Kidney capillary endothelial cell (primary cell): ENCODE data around the gene TPP2.

ENCODE experiments used
- DNase-seq: peaks from one replicate; pipeline ENCODE4 v3.0.0-alpha.2; 2018; ENCODE audit warnings: low spot score

TPP2 gene

GRCh38 chr13:102657630-102658029 is 60.8 kb downstream of the TPP2 start:
- no peak for DNase-seq

GRCh38 chr13:102658660-102659059 is 61.9 kb downstream of the TPP2 start:
- DNase-seq: no peak

DNA sequence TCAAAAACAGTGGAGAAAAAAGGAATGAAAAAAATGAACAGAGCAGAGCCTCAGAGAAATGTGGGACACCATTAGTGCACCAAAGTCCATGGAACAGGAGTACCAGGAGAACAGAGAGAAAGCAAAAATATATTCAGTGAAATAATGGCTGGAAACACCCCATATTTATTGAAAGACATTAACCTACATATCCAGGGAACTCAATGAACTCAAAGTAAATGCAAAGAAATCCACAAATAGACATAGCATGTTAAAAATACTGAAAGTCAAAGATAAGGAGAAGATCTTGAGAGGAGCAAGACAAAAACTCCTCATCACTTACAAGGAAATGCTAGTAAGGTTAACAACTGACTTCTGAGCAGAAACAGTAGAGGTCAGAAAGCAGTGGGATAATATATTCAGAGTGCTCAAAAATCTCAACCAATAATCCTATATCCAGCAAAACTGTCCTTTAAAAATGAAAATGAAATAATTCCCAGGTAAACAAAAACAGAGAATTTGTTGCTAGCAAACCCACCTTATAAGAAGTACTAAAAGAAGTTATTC is 62.5 kb downstream of the TPP2 start:
- no peak for DNase-seq

DNA sequence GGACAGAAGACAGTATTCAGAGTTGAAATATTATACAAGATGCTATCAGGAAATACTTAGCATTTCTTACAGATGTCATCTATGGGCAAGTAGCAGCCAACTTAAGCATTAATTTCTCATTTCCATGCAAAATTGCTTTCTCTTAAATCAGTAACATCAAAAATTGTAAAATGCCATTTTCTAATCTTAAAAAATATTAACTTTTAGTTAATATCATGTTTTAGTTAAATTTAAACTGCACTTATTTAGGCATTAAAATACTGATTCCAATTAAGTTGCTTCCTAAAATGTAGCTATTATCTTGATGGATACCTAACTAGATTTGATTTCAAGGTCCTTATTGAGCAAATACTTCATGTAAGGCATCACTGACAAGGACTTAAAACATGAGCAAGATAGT is 70.2 kb downstream of the TPP2 start:
- DNase-seq: no peak

GRCh38 chr13:102667911-102668310 is 71.1 kb downstream of the TPP2 start:
- no peak for DNase-seq

- no peak for DNase-seq
These were observed 73.3 kb downstream of the TPP2 start for GRCh38 chr13:102670130-102670529.

DNA sequence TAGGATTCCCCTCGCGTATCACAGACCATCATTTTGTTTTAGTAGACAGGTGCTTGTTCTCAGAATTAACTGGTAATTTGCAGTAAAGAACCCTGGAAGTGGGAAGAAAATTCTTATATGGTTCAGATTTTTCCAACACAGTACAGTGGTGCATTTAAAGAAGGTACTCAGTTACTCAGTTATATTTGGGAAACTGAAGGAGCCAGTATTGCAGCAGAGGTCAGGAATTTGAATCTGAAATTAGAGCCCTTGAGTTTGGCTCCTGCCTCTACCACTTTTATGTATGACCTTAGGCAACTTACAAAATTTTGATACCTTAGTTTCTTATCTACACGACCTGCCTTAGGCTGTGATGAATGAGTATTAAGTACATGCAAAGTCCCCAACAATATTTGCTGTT is 78.3 kb downstream of the TPP2 start:
- no peak for DNase-seq

DNA sequence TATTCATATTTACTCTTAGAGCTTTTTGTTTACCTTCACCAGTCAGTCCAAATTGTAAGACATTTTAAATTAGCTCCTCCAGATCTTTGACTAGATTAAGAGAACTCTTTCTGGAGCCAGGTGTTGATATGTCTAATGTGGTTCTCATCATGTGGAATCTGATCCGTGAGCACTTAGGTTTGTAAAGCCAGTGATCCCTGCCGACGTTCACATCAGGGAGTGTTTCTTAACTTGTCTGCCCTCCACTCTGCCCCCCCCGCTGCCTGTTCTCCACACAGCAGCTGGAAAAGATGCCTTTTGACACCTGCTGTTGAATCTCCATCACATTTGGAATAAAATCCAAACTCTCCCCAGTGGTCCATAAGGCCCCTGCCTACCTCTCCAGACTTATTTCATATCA is 80.3 kb downstream of the TPP2 start:
- DNase-seq: no peak

- no peak for DNase-seq
These were observed 81.7 kb downstream of the TPP2 start for GRCh38 chr13:102678339-102679107.

DNA sequence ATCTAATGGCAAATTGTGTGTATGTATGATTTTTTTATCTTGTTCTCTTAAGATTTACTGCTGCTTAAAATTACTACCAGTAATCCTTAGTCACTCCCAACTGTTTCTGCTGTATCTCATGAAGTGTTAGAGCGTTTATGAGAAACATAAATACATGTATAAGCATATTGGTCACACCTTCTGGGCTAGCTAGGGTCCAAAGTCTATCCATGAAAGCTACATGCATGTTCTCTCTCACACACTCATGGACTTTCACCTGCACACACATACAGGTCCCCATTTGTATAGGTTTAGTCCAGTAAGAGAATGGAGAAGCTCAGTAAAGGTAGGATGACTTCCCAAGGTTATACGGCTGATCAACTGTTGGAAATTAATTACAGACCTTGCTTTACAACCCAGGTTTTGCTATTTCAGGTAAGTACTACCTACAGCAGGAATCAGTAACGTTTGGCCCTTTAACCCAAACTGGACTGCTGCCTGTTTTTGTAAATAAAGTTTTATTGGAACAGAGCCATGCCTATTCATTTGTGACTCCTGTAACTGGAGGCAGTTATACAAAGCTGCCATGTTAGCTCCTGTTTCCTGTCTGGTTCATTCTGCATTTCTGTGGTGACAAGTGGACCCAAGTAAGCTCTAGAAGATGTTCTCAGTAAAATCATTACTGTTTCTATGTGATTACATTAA is 82.8 kb downstream of the TPP2 start:
- DNase-seq: no peak

GRCh38 chr13:102680133-102680717 is 83.4 kb downstream of the TPP2 start:
- no peak for DNase-seq

- DNase-seq: no peak
These were observed 84.3 kb downstream of the TPP2 start for GRCh38 chr13:102680842-102681740.

DNA sequence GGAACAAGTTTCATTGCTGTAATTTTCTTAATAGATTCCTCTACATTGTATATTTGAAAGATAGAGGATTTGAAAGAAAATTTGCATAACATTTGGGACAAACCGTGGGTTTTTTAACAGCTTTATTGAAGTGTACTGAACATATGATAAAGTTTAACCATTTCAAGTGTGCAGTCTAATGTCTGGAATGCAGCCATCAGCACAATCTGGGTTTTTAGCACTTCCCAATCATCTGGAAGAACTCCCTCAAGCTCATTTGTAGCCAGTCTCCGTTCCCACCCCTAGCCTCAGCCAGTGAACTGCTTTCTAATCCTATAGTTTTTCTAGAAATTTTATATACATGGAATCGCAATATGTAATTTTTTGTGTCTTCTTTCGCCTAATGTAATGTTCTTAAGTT is 85.4 kb downstream of the TPP2 start:
- DNase-seq: no peak

DNA sequence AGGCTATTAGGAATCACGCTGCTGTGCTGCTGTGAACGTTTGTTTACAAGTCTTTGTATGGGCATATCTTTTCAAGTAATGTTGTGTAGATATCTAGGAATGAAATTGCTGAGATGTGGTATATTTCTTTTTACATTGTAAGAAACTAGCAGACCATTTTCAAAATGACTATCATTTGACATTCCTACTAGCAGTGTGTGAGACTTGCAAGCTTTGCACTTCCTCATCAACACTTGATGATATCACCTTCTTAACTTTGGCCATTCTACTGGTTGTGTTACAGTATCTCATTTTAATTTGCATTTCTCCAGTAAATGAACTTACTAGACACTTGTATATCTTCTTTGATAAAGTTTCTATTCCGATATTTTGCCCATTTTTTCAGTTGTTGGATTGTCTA is 85.9 kb downstream of the TPP2 start:
- DNase-seq: no peak

GRCh38 chr13:102683637-102684036 is 86.9 kb downstream of the TPP2 start:
- no peak for DNase-seq

- no peak for DNase-seq
These were observed 89.2 kb downstream of the TPP2 start for GRCh38 chr13:102686024-102686423.

- DNase-seq: no peak
These were observed 90.7 kb downstream of the TPP2 start for GRCh38 chr13:102687520-102687919.

DNA sequence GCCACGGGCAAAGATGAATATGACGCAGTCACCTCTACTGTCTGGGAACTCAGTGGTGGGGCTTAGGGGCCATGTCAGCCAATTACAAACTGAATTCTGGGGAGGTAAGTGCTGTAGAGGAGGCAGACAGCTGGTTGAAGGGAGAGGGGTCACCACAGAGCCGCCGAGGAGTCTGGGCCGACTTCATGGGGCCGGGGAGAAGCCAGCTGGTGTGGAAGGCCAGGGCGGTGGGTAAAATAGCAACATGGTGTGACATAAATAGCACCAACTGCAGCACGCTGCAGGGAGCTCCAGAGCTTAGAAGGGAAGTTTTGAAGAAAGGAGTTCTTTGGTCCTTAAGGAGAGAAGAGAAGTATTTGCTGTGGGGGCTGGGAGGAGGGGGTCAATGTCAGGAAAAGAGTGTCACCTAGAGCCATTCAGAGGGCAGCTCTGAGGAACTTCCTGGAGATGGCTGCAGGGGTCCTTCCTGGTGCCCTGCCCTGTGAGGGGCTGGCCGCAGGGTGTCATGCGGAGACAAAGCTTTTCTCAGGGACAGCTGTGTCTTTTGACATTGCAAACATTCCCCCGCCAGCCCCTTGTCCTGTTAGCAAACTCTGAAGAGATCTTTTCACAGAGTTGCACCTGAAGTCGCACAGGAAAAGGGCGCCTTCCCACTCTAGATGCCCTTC is 91.7 kb downstream of the TPP2 start:
- no peak for DNase-seq

- DNase-seq: no peak
These were observed 94.1 kb downstream of the TPP2 start for GRCh38 chr13:102690883-102691282.

DNA sequence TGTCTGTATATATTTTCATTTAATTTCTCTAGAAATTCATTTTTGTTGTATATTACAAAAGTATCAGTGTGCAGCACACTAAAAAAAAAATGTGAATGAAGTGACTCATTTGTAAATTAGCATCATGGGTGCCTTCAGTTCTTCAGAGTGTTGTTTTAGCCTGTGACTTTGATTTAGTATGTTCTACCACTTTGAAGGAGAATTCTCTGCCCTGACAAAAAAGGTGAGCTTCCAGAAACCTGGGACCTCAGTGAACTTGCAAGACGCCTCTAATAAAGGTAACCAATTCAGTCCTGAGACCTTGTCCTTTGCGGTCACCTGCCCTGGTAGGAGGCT is 95.7 kb downstream of the TPP2 start:
- DNase-seq: no peak

DNA sequence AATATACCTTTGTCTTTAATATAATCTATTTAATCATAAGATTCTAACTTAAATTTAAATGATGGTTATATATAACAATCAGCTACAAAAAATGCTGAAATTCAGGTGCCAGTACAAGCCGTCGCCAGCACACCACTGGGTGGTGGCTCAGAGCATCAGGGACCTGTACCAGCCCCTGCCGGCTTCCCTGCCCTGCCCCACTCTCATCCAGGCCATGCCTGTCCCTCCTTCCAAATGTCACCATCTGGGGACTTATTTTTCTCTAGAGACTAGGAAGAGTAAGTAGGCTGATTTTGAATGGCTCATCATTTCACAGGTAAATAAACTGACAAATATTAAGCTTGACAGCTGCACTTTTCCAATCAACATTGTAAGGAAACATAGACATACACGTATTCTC is 96.5 kb downstream of the TPP2 start:
- no peak for DNase-seq

DNA sequence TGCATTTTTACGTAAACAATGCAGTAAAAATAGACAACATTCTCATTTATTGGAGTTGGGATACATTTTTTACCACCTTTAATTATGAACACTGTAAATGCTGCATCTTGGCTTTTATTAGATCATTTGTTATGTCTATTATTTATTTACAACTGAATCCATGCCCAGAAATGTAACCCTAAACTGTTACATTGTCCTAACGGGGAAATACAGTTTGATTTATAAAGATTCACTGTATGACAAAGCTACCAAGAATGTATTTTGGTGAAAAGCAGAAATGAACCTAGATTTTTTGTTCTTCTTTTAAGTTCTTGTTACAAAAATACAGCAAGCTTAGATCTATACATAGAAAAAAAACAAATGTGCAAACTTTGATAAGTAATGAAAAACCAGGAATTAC is 97.0 kb downstream of the TPP2 start:
- no peak for DNase-seq
